ENCODE results near the gene JOSD1. TPM values are rescaled to one million over a fixed set of nuclear protein-coding genes. Genes with fewer than 3 reads are reported as not detected.

Gene JOSD1
- total and polyA plus RNA-seq, 10 of the 15 experiments (the other 5 are each of a cell fraction or from before 2014, with no cell fraction given): 6.2 to 54.6 (median 40.5) TPM

GRCh38 chr22:38655519-38656255, 45.1 kb downstream of the JOSD1 start:
- ChIA-PET CTCF (no interaction called here), SMC1A (ENCODE audit: uncharacterized antibody, unreplicated experiment) (no interaction called here), RAD21 (ENCODE audit: unreplicated experiment) (no interaction called here), POLR2A (interaction anchor here (0.7 kb wide), 1 partner anchor 970 kb away, joined by 3 read pairs; no protein-coding TSS in a partner anchor)
- H3K79me2 ChIP-seq (ENCODE audit: control insufficient read depth, insufficient read depth, low read length): peaks cover 11% of the 10 kb centered on the region
- peak overlapping the region; percentile 97 for H3K4me2 ChIP-seq (ENCODE audit: control insufficient read depth, insufficient read depth)
- in situ Hi-C loops (cut with MboI): no loop called here
- peak overlapping the region; percentile 86 for H3K4me3 ChIP-seq
- TF ChIP-seq GATAD2B (conservative IDR thresholded peaks at IDR 0.05; ENCODE audit: low read depth) (peak; percentile 39; the same call in 1 of the 2 replicates), HDAC2 (IDR thresholded peaks at IDR 0.05) (no peak), EP300 (IDR thresholded peaks at IDR 0.05; ENCODE audit: borderline replicate concordance in 1 of 2, control insufficient read depth in 1 of 2, low read depth in 2 of 2, low read length in 2 of 2) (no peak)
- TF ChIP-seq, protein P1, sequence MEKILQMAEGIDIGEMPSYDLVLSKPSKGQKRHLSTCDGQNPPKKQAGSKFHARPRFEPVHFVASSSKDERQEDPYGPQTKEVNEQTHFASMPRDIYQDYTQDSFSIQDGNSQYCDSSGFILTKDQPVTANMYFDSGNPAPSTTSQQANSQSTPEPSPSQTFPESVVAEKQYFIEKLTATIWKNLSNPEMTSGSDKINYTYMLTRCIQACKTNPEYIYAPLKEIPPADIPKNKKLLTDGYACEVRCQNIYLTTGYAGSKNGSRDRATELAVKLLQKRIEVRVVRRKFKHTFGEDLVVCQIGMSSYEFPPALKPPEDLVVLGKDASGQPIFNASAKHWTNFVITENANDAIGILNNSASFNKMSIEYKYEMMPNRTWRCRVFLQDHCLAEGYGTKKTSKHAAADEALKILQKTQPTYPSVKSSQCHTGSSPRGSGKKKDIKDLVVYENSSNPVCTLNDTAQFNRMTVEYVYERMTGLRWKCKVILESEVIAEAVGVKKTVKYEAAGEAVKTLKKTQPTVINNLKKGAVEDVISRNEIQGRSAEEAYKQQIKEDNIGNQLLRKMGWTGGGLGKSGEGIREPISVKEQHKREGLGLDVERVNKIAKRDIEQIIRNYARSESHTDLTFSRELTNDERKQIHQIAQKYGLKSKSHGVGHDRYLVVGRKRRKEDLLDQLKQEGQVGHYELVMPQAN (conservative IDR thresholded peaks at IDR 0.05): 0 out of 2 replicates have a peak, but pooled peaks have one; percentile 49
- intact Hi-C loops (cut with micrococcal nuclease; ENCODE audit: unreplicated experiment): loop anchor here (1.0 kb wide), 1 partner anchor 26 kb away; the partner anchor contains the start of gene TOMM22
- no TSS peak for BruUV-seq (replicated peaks)
- DNase-seq (ENCODE audit: low read depth, low spot score) (no peak), ATAC-seq (no peak; the same call in 2 of the 3 replicates), FAIRE-seq (no peak)
- H3K27me3 ChIP-seq (replicated peaks in 1 of 2; ENCODE audit: control insufficient read depth in 2 of 2, insufficient read depth in 2 of 2, low read length in 1 of 2): no peaks in the 10 kb centered on the region
- H4K20me1 ChIP-seq (ENCODE audit: control insufficient read depth, insufficient read depth): no peaks in the 10 kb centered on the region
- H3K27ac ChIP-seq (ENCODE audit: control insufficient read depth, insufficient read depth): no peak overlapping the region
- no peaks in the 10 kb centered on the region for H3K36me3 ChIP-seq (ENCODE audit: control insufficient read depth in 2 of 2, insufficient read depth in 2 of 2, low read length in 1 of 2)
- H3K9ac ChIP-seq (ENCODE audit: control insufficient read depth, insufficient read depth, low read length): peak overlapping the region; percentile 96
- H3K4me1 ChIP-seq (ENCODE audit: control insufficient read depth, insufficient read depth, low read length): peaks cover 5% of the 10 kb centered on the region
- peak overlapping the region; percentile 100 for H2AFZ ChIP-seq (ENCODE audit: control insufficient read depth, low read depth, low read length)
- 14% methylated on average over 22 of the region's 22 CpGs for WGBS (ENCODE audit: insufficient coverage, insufficient replicate concordance, low lambda C conversion rate, missing lambda C conversion rate)
- no peaks in the 10 kb centered on the region for H3K9me3 ChIP-seq (replicated peaks; ENCODE audit: control insufficient read depth, insufficient read depth, low read length)
